ENCODE data around the gene TMCC2.
"Not testable (repeated sequence)": the region's sequence is repeated elsewhere in the genome, so short reads cannot be mapped to it uniquely, and the experiment has no call there.

TMCC2 gene

GRCh38 chr1:205214756-205215155 lies 13.0 kb upstream of the TMCC2 start:
- no peak for DNase-seq

GRCh38 chr1:205216588-205216987 lies 11.2 kb upstream of the TMCC2 start:
- DNase-seq = no peak

- no peak for DNase-seq
These were observed 10.3 kb upstream of the TMCC2 start for GRCh38 chr1:205217418-205217817.

- no peak for DNase-seq
These were observed 7.3 kb upstream of the TMCC2 start for GRCh38 chr1:205220421-205220820.

GRCh38 chr1:205224736-205225135 lies 3.0 kb upstream of the TMCC2 start:
- DNase-seq = no peak

GRCh38 chr1:205225901-205226765 lies 1.6 kb upstream of the TMCC2 start:
- DNase-seq = no peak

- DNase-seq = no peak
These were observed 720 bp upstream of the TMCC2 start for GRCh38 chr1:205226868-205227583.

- DNase-seq = no peak
These were observed 361 bp downstream of the TMCC2 start for GRCh38 chr1:205228093-205228521.

- DNase-seq = peak; percentile 48
These were observed 1.7 kb downstream of the TMCC2 start for GRCh38 chr1:205229399-205229871.

- DNase-seq = no peak
These were observed 2.4 kb downstream of the TMCC2 start for GRCh38 chr1:205229916-205230700.

- no peak for DNase-seq
These were observed 3.2 kb downstream of the TMCC2 start for GRCh38 chr1:205230982-205231381.

GRCh38 chr1:205232127-205232820 lies 4.5 kb downstream of the TMCC2 start:
- DNase-seq = no peak

- DNase-seq = no peak
These were observed 5.2 kb downstream of the TMCC2 start for GRCh38 chr1:205232945-205233397.

- DNase-seq = not testable (repeated sequence)
These were observed 6.2 kb downstream of the TMCC2 start for GRCh38 chr1:205233986-205234385.

GRCh38 chr1:205235951-205236350 lies 8.2 kb downstream of the TMCC2 start:
- no peak for DNase-seq

- DNase-seq = no peak
These were observed 8.8 kb downstream of the TMCC2 start for GRCh38 chr1:205236526-205236925.

GRCh38 chr1:205236951-205237475 lies 9.3 kb downstream of the TMCC2 start:
- no peak for DNase-seq

- no peak for DNase-seq
These were observed 10.1 kb downstream of the TMCC2 start for GRCh38 chr1:205237526-205238484.

GRCh38 chr1:205239078-205239477 lies 11.3 kb downstream of the TMCC2 start:
- no peak for DNase-seq

- no peak for DNase-seq
These were observed 12.4 kb downstream of the TMCC2 start for GRCh38 chr1:205240118-205240517.

GRCh38 chr1:205240569-205240968 lies 12.8 kb downstream of the TMCC2 start:
- DNase-seq = no peak

All from T-helper 9 cell (primary cell).